ENCODE measurements around the gene TSPAN9.
A peak's percentile ranks its signal among the peaks of the same experiment; 100 is the strongest.

Gene TSPAN9

DNA sequence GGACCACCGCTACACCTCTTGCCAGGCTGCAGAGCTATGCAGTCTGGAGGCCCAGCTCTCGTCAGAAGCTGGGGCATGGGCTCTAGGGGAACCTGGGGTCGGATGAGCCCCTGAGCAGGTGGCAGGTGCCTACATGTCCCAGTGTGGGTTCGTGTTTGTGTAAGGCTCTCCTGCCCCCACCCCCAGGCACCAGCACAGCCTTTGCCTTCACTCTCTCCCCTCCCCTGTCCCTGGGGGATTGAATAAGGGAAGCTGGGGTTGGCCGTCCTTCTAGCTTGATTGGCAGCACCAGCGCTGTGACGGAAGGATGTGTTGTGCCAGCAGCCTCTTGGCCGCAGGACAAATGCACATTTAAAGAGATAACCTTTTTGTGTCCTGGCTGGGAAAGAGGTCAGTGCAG, 34.8 kb upstream of the TSPAN9 start:
- H3K4me3 ChIP-seq (replicated peaks; ENCODE audit: insufficient read depth, low read length), result no peak overlapping the region
- no peak overlapping the region for H3K27ac ChIP-seq (replicated peaks)
- no peaks in the 10 kb centered on the region for H3K27me3 ChIP-seq (ENCODE audit: insufficient read depth, poor library complexity, severe bottlenecking)
- TF ChIP-seq, protein P1, sequence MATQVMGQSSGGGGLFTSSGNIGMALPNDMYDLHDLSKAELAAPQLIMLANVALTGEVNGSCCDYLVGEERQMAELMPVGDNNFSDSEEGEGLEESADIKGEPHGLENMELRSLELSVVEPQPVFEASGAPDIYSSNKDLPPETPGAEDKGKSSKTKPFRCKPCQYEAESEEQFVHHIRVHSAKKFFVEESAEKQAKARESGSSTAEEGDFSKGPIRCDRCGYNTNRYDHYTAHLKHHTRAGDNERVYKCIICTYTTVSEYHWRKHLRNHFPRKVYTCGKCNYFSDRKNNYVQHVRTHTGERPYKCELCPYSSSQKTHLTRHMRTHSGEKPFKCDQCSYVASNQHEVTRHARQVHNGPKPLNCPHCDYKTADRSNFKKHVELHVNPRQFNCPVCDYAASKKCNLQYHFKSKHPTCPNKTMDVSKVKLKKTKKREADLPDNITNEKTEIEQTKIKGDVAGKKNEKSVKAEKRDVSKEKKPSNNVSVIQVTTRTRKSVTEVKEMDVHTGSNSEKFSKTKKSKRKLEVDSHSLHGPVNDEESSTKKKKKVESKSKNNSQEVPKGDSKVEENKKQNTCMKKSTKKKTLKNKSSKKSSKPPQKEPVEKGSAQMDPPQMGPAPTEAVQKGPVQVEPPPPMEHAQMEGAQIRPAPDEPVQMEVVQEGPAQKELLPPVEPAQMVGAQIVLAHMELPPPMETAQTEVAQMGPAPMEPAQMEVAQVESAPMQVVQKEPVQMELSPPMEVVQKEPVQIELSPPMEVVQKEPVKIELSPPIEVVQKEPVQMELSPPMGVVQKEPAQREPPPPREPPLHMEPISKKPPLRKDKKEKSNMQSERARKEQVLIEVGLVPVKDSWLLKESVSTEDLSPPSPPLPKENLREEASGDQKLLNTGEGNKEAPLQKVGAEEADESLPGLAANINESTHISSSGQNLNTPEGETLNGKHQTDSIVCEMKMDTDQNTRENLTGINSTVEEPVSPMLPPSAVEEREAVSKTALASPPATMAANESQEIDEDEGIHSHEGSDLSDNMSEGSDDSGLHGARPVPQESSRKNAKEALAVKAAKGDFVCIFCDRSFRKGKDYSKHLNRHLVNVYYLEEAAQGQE (IDR thresholded peaks at IDR 0.05; ENCODE audit: insufficient replicate concordance, low read depth), result no peak
- DNase-seq (ENCODE audit: low read depth in 1 of 2, low spot score in 1 of 2), result peak; percentile 33 to 83

DNA sequence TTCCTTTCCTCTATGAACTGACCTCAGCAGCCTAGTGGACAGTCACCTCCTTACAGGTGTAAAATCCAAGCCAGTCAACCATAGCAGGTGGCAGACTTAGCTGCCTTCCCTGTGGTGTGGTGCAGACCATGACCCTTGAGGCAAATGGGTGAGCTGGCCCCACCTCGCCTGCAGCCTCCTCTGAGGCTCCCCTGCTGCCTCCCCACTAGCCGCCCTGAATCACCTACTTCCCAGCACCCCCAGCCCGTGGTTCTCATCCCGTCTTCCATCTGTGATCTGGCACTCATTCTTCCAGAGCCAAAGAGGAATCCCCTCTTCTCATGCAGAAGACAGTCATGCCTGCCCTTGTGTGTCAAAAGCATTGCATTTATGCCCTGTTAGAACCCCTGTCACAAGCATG, 34.4 kb upstream of the TSPAN9 start:
- H3K4me3 ChIP-seq (replicated peaks; ENCODE audit: insufficient read depth, low read length), result no peak overlapping the region
- H3K27me3 ChIP-seq (ENCODE audit: insufficient read depth, poor library complexity, severe bottlenecking), result no peaks in the 10 kb centered on the region
- DNase-seq (ENCODE audit: low read depth in 1 of 2, low spot score in 1 of 2), result no peak
- no peak for TF ChIP-seq POLR2AphosphoS5 (IDR thresholded peaks at IDR 0.05; ENCODE audit: low read depth)
- TF ChIP-seq GABPA (IDR thresholded peaks at IDR 0.05; ENCODE audit: low read depth), result no peak
- no peak for TF ChIP-seq SPI1 (IDR thresholded peaks at IDR 0.05; ENCODE audit: borderline replicate concordance, low read depth)
- TF ChIP-seq, protein P2, sequence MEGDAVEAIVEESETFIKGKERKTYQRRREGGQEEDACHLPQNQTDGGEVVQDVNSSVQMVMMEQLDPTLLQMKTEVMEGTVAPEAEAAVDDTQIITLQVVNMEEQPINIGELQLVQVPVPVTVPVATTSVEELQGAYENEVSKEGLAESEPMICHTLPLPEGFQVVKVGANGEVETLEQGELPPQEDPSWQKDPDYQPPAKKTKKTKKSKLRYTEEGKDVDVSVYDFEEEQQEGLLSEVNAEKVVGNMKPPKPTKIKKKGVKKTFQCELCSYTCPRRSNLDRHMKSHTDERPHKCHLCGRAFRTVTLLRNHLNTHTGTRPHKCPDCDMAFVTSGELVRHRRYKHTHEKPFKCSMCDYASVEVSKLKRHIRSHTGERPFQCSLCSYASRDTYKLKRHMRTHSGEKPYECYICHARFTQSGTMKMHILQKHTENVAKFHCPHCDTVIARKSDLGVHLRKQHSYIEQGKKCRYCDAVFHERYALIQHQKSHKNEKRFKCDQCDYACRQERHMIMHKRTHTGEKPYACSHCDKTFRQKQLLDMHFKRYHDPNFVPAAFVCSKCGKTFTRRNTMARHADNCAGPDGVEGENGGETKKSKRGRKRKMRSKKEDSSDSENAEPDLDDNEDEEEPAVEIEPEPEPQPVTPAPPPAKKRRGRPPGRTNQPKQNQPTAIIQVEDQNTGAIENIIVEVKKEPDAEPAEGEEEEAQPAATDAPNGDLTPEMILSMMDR (IDR thresholded peaks at IDR 0.05; ENCODE audit: insufficient read depth, low read length), result no peak
- TF ChIP-seq, protein P1 (IDR thresholded peaks at IDR 0.05; ENCODE audit: insufficient replicate concordance, low read depth), result no peak
- no peak overlapping the region for H3K27ac ChIP-seq (replicated peaks)

DNA sequence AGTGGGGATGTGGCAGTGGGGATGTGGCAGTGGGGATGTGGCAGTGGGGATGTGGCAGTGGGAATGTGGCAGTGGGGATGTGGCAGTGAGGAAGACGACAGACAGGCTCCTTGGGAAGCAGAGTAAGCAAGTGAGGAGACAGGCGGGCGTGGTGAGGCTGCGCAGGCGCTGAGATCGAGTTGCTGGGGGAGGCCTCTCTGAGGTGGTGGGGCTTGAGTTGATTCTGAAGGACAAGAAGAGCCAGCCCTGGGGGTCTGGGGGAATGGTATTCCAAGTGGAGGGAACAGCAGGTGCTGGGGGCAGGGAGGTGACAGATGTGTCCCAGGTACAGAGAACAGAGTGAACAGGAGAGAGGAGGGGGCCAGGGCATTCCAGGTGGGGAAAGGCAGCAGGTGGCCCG, 33.8 kb upstream of the TSPAN9 start:
- TF ChIP-seq POLR2AphosphoS5 (IDR thresholded peaks at IDR 0.05; ENCODE audit: low read depth), result no peak
- TF ChIP-seq, protein P2 (IDR thresholded peaks at IDR 0.05; ENCODE audit: insufficient read depth, low read length), result no peak
- TF ChIP-seq SPI1 (IDR thresholded peaks at IDR 0.05; ENCODE audit: borderline replicate concordance, low read depth), result no peak
- TF ChIP-seq, protein P1 (IDR thresholded peaks at IDR 0.05; ENCODE audit: insufficient replicate concordance, low read depth), result no peak
- no peak for TF ChIP-seq GABPA (IDR thresholded peaks at IDR 0.05; ENCODE audit: low read depth)
- no peak overlapping the region for H3K27ac ChIP-seq (replicated peaks)
- no peak for DNase-seq (ENCODE audit: low read depth in 1 of 2, low spot score in 1 of 2)
- H3K27me3 ChIP-seq (ENCODE audit: insufficient read depth, poor library complexity, severe bottlenecking), result no peaks in the 10 kb centered on the region
- H3K4me3 ChIP-seq (replicated peaks; ENCODE audit: insufficient read depth, low read length), result no peak overlapping the region

DNA sequence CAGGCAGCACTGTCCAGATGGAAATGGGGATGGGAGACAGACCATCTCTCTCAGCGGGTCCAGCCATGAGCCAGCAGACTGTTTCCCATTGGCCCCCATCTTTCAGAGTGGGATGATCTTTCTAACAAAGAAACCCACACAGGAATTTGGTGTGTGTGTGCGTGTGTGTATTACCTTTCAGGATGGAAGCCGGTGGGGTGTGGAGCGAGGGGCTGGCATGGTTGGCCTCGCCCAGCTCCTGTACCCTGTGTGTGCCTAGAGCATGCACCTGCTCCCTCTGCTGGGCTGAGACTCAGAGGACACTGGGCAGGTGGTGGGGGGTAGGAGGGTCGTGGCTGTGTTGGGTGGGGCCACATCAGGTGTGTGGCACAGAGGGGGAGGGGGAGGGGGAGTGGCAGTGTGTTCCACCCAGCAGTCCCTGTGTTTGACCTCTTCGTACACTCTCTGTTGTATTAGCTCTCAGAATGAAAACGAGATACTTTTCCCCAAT, 33.0 kb upstream of the TSPAN9 start:
- H3K4me3 ChIP-seq (replicated peaks; ENCODE audit: insufficient read depth, low read length), result no peak overlapping the region
- H3K27ac ChIP-seq (replicated peaks), result no peak overlapping the region
- no peak for DNase-seq (ENCODE audit: low read depth in 1 of 2, low spot score in 1 of 2)
- no peaks in the 10 kb centered on the region for H3K27me3 ChIP-seq (ENCODE audit: insufficient read depth, poor library complexity, severe bottlenecking)
- TF ChIP-seq, protein P1 (IDR thresholded peaks at IDR 0.05; ENCODE audit: insufficient replicate concordance, low read depth), result no peak
- TF ChIP-seq GABPA (IDR thresholded peaks at IDR 0.05; ENCODE audit: low read depth) (no peak), POLR2AphosphoS5 (IDR thresholded peaks at IDR 0.05; ENCODE audit: low read depth) (no peak), SPI1 (IDR thresholded peaks at IDR 0.05; ENCODE audit: borderline replicate concordance, low read depth) (no peak)
- TF ChIP-seq, protein P2 (IDR thresholded peaks at IDR 0.05; ENCODE audit: insufficient read depth, low read length), result no peak
